Activated naive CD4-positive, alpha-beta T cell treated with anti-CD3 and anti-CD28 coated beads for 36 hours (primary cell): ENCODE data around the gene NINL. TPM values are rescaled to one million over a fixed set of nuclear protein-coding genes. Genes with fewer than 3 reads are reported as not detected.
A peak's percentile ranks its signal among the peaks of the same experiment; 100 is the strongest.
"Not testable (repeated sequence)": the region's sequence is repeated elsewhere in the genome, so short reads cannot be mapped to it uniquely, and the experiment has no call there.

Experiments
- CTCF ChIA-PET: fragments of 350-600 bp; sonication (Branson Sonifier 250); formaldehyde crosslinking; loops from one replicate; lab custom pipeline; 2021; ENCODE audit warnings: antibody characterized with exemption; lab: Charles Lee
- DNase-seq: peaks from one replicate; pipeline ENCODE4 v3.0.0-alpha.2; 2020
- H3K27ac Mint-ChIP-seq: one replicate; pipeline ENCODE4 v1.8.0; 2021; ENCODE audit warnings: mild to moderate bottlenecking, mixed read lengths
- H3K27me3 Mint-ChIP-seq: one replicate; pipeline ENCODE4 v1.8.0; 2021; ENCODE audit warnings: low read depth, mixed read lengths
- H3K36me3 Mint-ChIP-seq: one replicate; pipeline ENCODE4 v1.8.0; 2021; ENCODE audit warnings: low read depth, mixed read lengths
- H3K4me1 Mint-ChIP-seq: one replicate; pipeline ENCODE4 v1.8.0; 2021; ENCODE audit warnings: low read depth, mixed read lengths
- H3K4me3 Mint-ChIP-seq: one replicate; pipeline ENCODE4 v1.8.0; 2021; ENCODE audit warnings: mild to moderate bottlenecking, moderate library complexity, mixed read lengths
- H3K9me3 Mint-ChIP-seq: one replicate; pipeline ENCODE4 v1.8.0; 2021; ENCODE audit warnings: mixed read lengths
- intact Hi-C: fragments of 100-400 bp; cut with micrococcal nuclease; formaldehyde crosslinking; loops from one replicate; pipeline ENCODE4 v1.15.1; 2023
- total RNA-seq, 2 experiments: library from RNA; stranded (reverse); gene quantifications; one replicate each; pipeline ENCODE4 v1.2.3, GENCODE V29; 2021

NINL gene
- total RNA-seq: 1 to 10 TPM; 2.6 to 2.9 TPM

DNA sequence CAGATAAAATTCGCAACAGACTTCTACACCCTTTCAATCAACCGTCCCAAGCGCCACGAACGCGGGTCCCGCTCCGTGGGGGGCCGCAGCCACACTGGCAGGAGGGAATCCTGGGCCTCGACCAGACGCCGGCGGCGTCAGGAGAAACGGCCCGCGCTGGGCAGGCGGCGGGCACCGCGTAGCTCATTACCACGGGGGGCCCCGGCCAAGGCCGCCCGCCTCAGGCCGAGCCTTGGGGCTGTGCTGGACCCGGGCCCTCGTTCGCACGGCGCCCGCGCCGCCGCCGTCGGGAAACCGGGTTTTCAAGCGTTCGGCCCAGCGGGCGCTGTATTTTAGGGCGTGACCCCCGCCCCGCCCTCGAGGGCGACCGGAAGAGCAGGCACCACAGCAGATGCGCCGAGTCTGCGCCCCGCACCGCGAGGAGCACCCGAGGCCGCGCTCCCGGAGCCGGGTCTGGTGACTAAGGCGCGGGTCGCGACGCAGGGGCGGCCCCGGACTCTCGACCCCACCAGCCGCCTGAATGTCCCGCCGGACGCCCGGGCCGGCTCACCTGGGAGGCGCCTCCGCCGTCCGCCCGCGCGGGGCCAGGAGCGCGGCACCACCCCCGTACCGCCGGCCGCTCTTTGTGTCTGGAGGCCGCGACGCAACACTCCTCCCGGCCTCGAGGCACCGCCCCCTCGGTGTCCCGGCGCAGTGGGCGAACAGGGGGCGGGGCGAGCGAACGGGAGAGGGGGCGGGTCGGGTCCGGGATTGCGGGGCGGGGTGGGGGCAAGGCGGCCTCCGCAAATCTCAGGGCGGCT is at the start of gene NINL:
Gene NINL (minus strand): TSS at position 627 of the 800 bp plus-strand sequence. CDS start 58,944 bp downstream, outside the sequence.
- Mint-ChIP-seq H3K4me1 (peaks cover 6% of the 10 kb centered on the region), H3K4me3 (peak within 1 kb of the TSS; percentile 74), H3K36me3 (no peaks in the 10 kb centered on the region), H3K27ac (no peak within 1 kb of the TSS), H3K9me3 (no peaks in the 10 kb centered on the region), H3K27me3 (peaks cover 4% of the 10 kb centered on the region)
- DNase-seq: peak; percentile 60
- CTCF ChIA-PET: no interaction called here
- intact Hi-C loops: loop anchor here (1.0 kb wide), 3 partner anchors 18 to 111 kb away; partner anchors contain the start of genes NANP and ZNF337

DNA sequence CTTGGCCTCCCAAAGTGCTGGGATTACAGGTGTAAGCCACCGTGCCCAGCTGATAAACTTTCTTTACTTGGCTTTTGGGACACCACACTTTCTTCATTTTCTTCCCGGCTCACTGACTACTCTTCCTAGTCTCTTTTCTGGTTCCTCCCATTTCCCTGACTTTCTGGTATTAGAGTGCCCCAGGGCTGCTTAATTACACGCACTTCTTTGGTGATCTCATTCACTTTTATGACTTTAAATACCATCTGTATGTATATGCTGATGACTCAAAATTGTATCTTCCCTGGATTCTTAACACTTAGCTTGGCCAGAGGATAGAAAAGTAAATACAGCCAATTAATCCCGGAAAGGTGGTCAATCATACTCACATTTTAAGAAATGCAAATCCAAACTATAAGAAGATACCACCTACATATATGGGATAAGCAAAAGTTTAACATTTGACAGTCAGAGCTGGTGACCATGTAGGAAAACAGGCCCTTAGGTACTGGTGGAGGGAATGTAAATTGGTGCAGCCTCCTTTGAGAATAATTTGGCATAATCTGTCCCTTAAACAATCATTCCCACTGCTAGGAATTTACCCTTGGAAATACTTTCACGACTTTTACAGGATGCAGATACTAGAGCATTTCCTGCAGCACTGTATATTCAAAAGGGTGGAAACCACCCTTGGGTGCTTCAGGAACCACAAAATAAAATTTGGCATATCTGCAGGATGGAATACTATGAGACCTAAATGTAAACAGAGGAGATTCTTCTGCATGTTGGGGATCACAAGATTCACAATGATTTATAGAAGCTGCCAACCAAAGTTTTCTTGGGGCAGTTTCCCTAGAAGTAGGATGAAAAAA is 47.8 kb upstream of the NINL start:
- Mint-ChIP-seq H3K27ac (no peak overlapping the region), H3K36me3 (peaks cover 28% of the 10 kb centered on the region), H3K4me3 (no peak overlapping the region), H3K4me1 (peaks cover 10% of the 10 kb centered on the region), H3K27me3 (no peaks in the 10 kb centered on the region), H3K9me3 (peaks cover 14% of the 10 kb centered on the region)
- intact Hi-C loops: no loop called here
- DNase-seq: no peak
- CTCF ChIA-PET: interaction anchor here (0.6 to 1.0 kb wide), 2 partner anchors 10 to 20 kb away, joined by 3 read pairs; no protein-coding TSS in a partner anchor

DNA sequence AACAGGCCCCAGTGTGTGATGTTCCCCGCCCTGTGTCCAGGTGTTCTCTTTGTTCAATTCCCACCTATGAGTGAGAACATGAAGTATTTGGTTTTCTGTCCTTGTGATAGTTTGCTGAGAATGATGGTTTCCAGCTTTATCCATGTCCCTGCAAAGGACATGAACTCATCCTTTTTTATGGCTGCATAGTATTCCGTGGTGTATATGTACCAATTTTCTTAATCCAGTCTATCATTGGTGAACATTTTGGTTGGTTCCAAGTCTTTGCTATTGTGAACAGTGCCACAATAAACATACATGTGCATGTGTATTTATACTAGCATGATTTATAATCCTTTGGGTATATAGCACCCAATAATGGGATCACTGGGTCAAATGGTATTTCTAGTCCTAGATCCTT is 45.3 kb upstream of the NINL start:
- H3K27me3 Mint-ChIP-seq, intact Hi-C loops, H3K4me3 Mint-ChIP-seq, H3K4me1 Mint-ChIP-seq, CTCF ChIA-PET, DNase-seq, H3K27ac Mint-ChIP-seq: not testable (repeated sequence)
- Mint-ChIP-seq H3K36me3 (peaks cover 18% of the 10 kb centered on the region), H3K9me3 (peaks cover 12% of the 10 kb centered on the region)

DNA sequence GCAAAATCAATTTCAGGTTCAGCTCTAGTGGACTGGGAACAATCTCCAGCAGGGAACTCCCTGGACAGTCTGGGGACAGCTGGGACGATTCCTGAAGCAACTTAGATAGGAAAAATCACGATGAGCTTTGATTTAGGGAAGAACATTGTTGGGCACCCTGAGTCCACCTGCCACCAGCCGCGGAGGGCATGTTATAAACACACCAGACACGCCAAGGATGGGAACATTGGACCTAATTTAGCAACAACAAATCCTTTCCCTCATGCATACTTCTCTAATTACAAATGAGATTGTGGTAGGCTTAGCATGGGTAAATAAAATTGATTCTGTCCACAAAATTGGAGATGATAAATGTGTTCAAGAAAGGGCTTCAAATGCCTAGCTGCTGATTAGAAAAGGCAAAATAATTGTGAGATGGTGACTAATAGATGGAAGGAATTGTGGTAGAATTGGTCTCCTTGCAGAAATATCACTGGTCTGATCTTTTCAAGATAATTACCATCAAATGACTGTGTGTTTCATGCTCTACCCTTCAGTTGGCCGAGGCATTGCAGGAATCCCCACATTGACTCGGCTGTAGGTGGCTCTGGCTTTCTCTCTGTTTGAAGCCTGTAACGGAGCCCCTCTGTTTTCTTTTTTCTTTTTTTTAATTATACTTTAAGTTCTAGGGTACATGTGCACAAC is 44.6 kb upstream of the NINL start:
- peaks cover 10% of the 10 kb centered on the region for H3K4me1 Mint-ChIP-seq
- H3K27ac Mint-ChIP-seq: no peak overlapping the region
- H3K9me3 Mint-ChIP-seq: peaks cover 12% of the 10 kb centered on the region
- no peak overlapping the region for H3K4me3 Mint-ChIP-seq
- no peak for DNase-seq
- H3K27me3 Mint-ChIP-seq: no peaks in the 10 kb centered on the region
- CTCF ChIA-PET: no interaction called here
- H3K36me3 Mint-ChIP-seq: peaks cover 12% of the 10 kb centered on the region
- intact Hi-C loops: loop anchor here (10.0 kb wide), 1 partner anchor 145 kb away; no protein-coding TSS in a partner anchor

DNA sequence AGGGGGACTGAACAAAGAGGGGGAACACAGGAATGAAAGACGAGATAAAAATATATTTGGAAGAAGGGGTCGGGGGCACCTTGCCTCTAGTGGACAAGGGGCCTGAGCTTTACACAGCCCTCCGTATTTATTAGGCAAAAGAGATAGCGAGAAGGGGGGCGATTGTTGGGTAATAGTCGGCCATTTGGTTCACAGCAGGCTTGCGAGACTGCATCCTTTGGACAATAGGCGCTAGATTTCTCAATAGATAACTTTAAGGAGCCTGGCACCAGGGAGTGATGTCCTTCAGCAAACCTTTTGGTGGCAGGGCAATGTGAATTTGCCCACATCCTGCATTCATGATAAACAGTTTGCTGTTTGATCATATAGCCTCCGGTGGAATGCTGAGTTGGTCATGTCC is 41.4 kb upstream of the NINL start:
- Mint-ChIP-seq H3K36me3 (peaks cover 8% of the 10 kb centered on the region), H3K9me3 (peaks cover 12% of the 10 kb centered on the region), H3K27me3 (no peaks in the 10 kb centered on the region), H3K4me1 (peaks cover 16% of the 10 kb centered on the region), H3K27ac (no peak overlapping the region), H3K4me3 (no peak overlapping the region)
- CTCF ChIA-PET: no interaction called here
- intact Hi-C loops: loop anchor here (10.0 kb wide), 1 partner anchor 142 kb away; no protein-coding TSS in a partner anchor
- DNase-seq: no peak

DNA sequence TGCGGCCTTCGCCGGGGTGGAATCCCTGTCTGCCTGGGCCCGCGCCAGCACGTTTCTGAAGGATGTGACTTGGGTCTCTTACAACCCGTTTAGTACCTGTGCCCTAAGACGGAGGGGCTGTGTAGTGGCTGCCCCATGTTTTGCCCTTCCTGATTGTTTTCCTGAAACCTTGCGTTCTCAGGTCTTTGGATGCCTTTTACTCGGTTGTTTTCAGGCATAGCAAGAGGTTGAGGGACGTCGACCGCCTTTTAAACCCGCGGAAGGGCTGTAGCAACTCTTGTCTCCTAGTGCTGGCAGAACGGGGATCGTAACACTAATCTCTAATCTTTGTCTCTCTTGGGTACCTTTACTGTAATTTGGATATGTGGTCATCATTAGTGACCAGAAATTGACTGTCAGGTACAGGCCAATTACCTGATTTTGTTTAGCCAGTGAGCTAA is 39.2 kb upstream of the NINL start:
- Mint-ChIP-seq H3K27me3 (no peaks in the 10 kb centered on the region), H3K4me3 (peak overlapping the region; percentile 91), H3K36me3 (peaks cover 10% of the 10 kb centered on the region), H3K4me1 (peaks cover 18% of the 10 kb centered on the region), H3K27ac (peak overlapping the region; percentile 95), H3K9me3 (peaks cover 8% of the 10 kb centered on the region)
- CTCF ChIA-PET: interaction anchor here (0.6 kb wide), 1 partner anchor 17 kb away, joined by 3 read pairs; no protein-coding TSS in a partner anchor
- intact Hi-C loops: loop anchor here (1.0 to 10.0 kb wide), 9 partner anchors 39 to 632 kb away; partner anchors contain the start of genes APMAP, ENTPD6, GINS1 and NINL
- no peak for DNase-seq

DNA sequence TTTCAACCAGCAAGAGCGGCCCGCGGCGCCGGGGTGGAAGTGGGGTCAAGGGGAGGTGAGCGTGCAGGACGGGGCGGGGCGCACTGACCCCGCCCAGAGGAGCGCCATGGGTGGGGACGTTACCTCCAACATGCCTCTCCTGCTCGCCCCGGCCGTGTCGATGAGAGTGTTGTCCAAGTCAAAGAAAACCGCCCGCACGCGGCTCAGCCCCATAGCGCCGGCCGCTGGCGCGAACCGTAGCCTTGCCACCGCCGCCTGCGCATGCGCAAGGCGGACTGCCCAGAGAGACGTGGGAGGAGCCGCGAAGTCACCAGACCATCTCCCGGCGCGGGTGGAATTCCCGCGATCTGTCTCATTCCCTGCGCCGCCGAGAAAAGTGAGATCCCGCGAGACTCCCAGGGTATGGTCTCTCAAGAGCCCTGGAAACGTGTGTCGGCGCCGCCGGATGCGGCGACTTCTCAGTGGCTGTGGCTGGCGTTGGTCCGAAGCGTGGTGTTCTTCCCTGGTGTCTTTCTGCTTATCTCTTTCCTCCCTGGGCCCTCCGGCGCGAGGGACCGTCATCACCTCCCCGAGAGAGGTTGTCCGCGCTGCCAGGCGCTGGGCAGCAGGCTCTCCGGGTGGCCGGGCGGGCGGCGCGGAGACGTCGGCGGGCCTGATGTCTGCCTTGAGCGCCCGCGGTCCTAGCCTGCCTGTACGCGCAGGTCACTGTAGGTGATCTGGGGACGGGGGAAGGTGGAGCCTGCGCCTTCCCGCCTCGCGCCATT is 38.6 kb upstream of the NINL start, which contains the start of gene NANP:
Gene NANP (minus strand): TSS at position 279 of the 764 bp plus-strand sequence. CDS start 66 bp downstream, at position 213.
- peak within 1 kb of the TSS; percentile 91 for H3K4me3 Mint-ChIP-seq
- H3K27me3 Mint-ChIP-seq: no peaks in the 10 kb centered on the region
- peak within 1 kb of the TSS; percentile 95 for H3K27ac Mint-ChIP-seq
- H3K4me1 Mint-ChIP-seq: peaks cover 18% of the 10 kb centered on the region
- CTCF ChIA-PET: interaction anchor here (0.6 kb wide), 1 partner anchor 16 kb away, joined by 3 read pairs; no protein-coding TSS in a partner anchor
- peaks cover 8% of the 10 kb centered on the region for H3K9me3 Mint-ChIP-seq
- peak; percentile 96 for DNase-seq
- intact Hi-C loops: loop anchor here (1.0 to 10.0 kb wide), 11 partner anchors 39 to 632 kb away; partner anchors contain the start of genes APMAP, ENTPD6, GINS1 and NINL
- H3K36me3 Mint-ChIP-seq: peaks cover 10% of the 10 kb centered on the region

DNA sequence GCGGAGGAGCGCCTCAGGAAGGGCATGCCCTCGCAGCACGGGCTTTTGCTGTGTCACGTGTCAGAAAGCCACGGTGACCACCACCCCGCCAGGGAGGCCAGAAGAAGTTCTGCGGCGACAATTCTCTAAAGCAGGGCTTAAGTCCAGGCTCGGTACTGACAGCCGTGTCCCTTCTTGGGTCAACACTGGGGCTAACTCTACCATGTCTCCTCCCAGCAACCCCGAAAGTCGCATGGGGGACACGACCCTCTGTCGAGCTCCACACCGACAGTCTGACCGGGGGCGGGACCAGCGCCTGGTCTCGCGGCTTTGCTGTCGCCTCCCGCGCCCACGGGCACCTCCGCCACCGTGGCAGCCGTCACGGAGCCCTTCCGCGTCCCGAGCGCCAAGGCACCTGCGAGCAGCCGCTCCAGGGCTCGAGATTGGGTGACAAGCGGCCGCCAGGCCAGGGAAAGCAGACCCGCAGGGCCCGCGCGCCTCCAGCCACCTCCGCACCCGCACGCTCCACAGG is 37.9 kb upstream of the NINL start:
- peak; percentile 32 for DNase-seq
- Mint-ChIP-seq H3K9me3 (peaks cover 8% of the 10 kb centered on the region), H3K27ac (peak overlapping the region; percentile 95), H3K36me3 (peaks cover 10% of the 10 kb centered on the region), H3K27me3 (no peaks in the 10 kb centered on the region), H3K4me3 (peak overlapping the region; percentile 91), H3K4me1 (peaks cover 18% of the 10 kb centered on the region)
- intact Hi-C loops: loop anchor here (1.0 to 10.0 kb wide), 5 partner anchors 128 to 631 kb away; partner anchors contain the start of genes APMAP and ENTPD6
- CTCF ChIA-PET: no interaction called here

DNA sequence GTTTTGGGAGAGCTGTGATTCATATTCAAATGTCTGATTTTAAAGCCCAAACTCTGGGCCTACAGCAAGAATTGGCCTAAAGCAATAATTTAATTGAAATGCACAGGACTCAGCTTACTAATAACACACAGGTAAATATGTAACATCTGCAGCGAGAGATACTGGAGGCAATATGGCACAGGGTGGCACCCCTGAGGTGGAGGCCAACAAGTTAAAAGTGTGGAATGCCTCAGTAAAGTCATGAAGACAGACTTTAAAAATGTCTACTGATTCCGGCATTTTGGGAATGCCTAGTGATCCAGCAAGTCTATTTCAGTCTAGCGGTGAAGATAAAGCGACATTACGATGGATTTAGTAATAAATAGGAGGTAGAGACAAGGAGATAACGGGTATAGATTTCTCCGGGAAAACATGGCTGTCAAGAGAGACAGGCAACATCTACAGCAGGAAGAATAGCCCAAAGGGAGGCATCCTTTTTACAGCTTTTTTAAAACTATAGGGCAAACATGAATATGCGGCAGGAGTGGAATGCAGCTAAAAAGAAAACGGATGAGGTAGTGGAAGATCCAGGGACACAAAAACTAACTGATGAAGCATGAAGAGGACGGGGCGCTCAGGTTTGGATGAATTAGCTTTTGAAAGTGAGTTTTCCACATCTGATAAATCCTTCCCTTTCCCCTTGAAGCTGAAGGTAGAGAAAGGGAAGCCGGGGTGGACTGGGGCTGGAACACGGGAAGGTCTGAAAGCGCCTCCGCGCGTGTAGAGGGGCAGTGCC is 37.3 kb upstream of the NINL start:
- peak overlapping the region; percentile 91 for H3K4me3 Mint-ChIP-seq
- DNase-seq: no peak
- H3K27me3 Mint-ChIP-seq: no peaks in the 10 kb centered on the region
- CTCF ChIA-PET: no interaction called here
- H3K36me3 Mint-ChIP-seq: peaks cover 7% of the 10 kb centered on the region
- peaks cover 3% of the 10 kb centered on the region for H3K9me3 Mint-ChIP-seq
- peaks cover 18% of the 10 kb centered on the region for H3K4me1 Mint-ChIP-seq
- intact Hi-C loops: loop anchor here (1.0 to 10.0 kb wide), 5 partner anchors 129 to 630 kb away; partner anchors contain the start of genes APMAP and ENTPD6
- peak overlapping the region; percentile 39 for H3K27ac Mint-ChIP-seq

DNA sequence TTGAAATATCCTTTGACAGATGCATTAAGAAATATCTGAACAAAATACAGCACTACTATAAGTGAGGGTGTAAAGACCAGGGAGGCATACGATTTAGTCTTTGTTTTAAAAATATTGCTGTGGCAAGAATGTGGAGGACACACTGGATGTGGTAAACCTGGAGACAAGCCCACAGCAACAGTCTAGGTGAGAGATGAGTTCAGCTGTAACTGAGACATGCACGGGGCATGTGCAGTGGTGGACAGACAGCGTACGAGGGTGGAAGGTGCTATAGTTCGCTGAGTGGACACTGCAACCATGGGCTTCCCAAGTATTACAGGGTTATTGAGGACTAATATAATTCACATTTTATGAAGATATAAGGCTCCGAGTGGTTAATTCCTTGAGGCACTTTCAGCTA is 36.7 kb upstream of the NINL start:
- no peaks in the 10 kb centered on the region for H3K27me3 Mint-ChIP-seq
- H3K4me1 Mint-ChIP-seq: peaks cover 18% of the 10 kb centered on the region
- H3K27ac Mint-ChIP-seq: no peak overlapping the region
- CTCF ChIA-PET: no interaction called here
- no peak for DNase-seq
- peak overlapping the region; percentile 91 for H3K4me3 Mint-ChIP-seq
- H3K9me3 Mint-ChIP-seq: peaks cover 3% of the 10 kb centered on the region
- intact Hi-C loops: loop anchor here (2.0 to 10.0 kb wide), 4 partner anchors 137 to 630 kb away; partner anchors contain the start of genes APMAP and ENTPD6
- peaks cover 7% of the 10 kb centered on the region for H3K36me3 Mint-ChIP-seq
